SK-N-SH (cell line): ENCODE data around the gene ADAMTS3.

Experiments
- EP300 ChIP-seq, 2 experiments: IDR thresholded peaks; 2 replicates each; pipeline versions ENCODE4 v1.4.0 to v1.6.1; 2012; ENCODE audit warnings: borderline replicate concordance in 1 of 2, low read depth in 1 of 2, low read length in 1 of 2
- FOXM1 ChIP-seq: IDR thresholded peaks from 2 replicates; pipeline ENCODE4 v1.4.0; 2012; ENCODE audit warnings: low read depth, mild to moderate bottlenecking
- JUND ChIP-seq: IDR thresholded peaks from 2 replicates; pipeline ENCODE4 v1.4.0; 2012
- MXI1 ChIP-seq: IDR thresholded peaks from 2 replicates; pipeline ENCODE4 v1.6.1; 2012; ENCODE audit warnings: mild to moderate bottlenecking, low read depth, low read length, improper control_type of control experiment
- RFX5 ChIP-seq: IDR thresholded peaks from 2 replicates; pipeline ENCODE4 v1.6.1; 2012; ENCODE audit warnings: mild to moderate bottlenecking, improper control_type of control experiment, low read length
- RXRA ChIP-seq: IDR thresholded peaks from 2 replicates; pipeline ENCODE4 v1.4.0; 2012; ENCODE audit warnings: low read depth, mild to moderate bottlenecking, borderline replicate concordance
- SIN3A ChIP-seq: IDR thresholded peaks from 2 replicates; pipeline ENCODE4 v1.6.1; 2012; ENCODE audit warnings: low read depth, mild to moderate bottlenecking, low read length, moderate library complexity, borderline replicate concordance
- TF ChIP-seq, protein P1 (sequence below): fragments of 200-600 bp; sonication (generic); IDR thresholded peaks from 2 replicates; pipeline ENCODE4 v1.6.1; 2017; ENCODE audit warnings: antibody characterized with exemption, mild to moderate bottlenecking, moderate library complexity

GRCh38 chr4:72422416-72422815, 146.6 kb downstream of the ADAMTS3 start:
- TF ChIP-seq RXRA (no peak), MXI1 (no peak), EP300 (IDR thresholded peaks at IDR 0.05; ENCODE audit: borderline replicate concordance in 1 of 2, low read depth in 1 of 2, low read length in 1 of 2) (no peak), JUND (no peak), RFX5 (no peak), FOXM1 (no peak), SIN3A (no peak)
- TF ChIP-seq, protein P1, sequence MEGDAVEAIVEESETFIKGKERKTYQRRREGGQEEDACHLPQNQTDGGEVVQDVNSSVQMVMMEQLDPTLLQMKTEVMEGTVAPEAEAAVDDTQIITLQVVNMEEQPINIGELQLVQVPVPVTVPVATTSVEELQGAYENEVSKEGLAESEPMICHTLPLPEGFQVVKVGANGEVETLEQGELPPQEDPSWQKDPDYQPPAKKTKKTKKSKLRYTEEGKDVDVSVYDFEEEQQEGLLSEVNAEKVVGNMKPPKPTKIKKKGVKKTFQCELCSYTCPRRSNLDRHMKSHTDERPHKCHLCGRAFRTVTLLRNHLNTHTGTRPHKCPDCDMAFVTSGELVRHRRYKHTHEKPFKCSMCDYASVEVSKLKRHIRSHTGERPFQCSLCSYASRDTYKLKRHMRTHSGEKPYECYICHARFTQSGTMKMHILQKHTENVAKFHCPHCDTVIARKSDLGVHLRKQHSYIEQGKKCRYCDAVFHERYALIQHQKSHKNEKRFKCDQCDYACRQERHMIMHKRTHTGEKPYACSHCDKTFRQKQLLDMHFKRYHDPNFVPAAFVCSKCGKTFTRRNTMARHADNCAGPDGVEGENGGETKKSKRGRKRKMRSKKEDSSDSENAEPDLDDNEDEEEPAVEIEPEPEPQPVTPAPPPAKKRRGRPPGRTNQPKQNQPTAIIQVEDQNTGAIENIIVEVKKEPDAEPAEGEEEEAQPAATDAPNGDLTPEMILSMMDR = no peak
